HepG2 (cell line): ENCODE measurements around the gene CARMIL3. TPM values are rescaled to one million over a fixed set of nuclear protein-coding genes. Genes with fewer than 3 reads are reported as not detected.
A peak's percentile ranks its signal among the peaks of the same experiment; 100 is the strongest.

Experiments
- ATAC-seq: fragments of 200-7000 bp; cut with Tn5 transposase; 3 replicates; pipeline ENCODE4 v1.9.1; 2020; ENCODE audit warnings: mild to moderate bottlenecking, moderate library complexity
- BruUV-seq: library from RNA; stranded (reverse); fragments of 400-500 nt; replicated peaks from 2 replicates; lab custom pipeline; 2021; lab: Mats Ljungman, UMichigan
- CTCF ChIA-PET: fragments of 300-600 bp; formaldehyde crosslinking; extraction: SDS; loops from one replicate; lab custom pipeline; 2021; ENCODE audit warnings: low total read pairs, inconsistent platforms, low intra/inter-chr PET ratio; lab: Yijun Ruan, JAX
- POLR2A ChIA-PET: fragments of 350-600 bp; sonication (Branson Sonifier 250); formaldehyde crosslinking; loops from one replicate; lab custom pipeline; 2020; ENCODE audit warnings: antibody characterized with exemption, inconsistent platforms; lab: Yijun Ruan, JAX
- DNase-seq: peaks from one replicate; pipeline ENCODE4 v3.0.0-alpha.2; 2015; ENCODE audit warnings: low spot score
- FAIRE-seq: peaks from 3 replicates; lab custom pipeline; 2011; peaks lifted over from hg19 to GRCh38; lab: Jason Lieb, UNC
- H2AFZ ChIP-seq: one replicate; pipeline ENCODE4 v1.6.1; 2011; ENCODE audit warnings: low read length, inconsistent platforms
- H3K27ac ChIP-seq: fragments of 300-600 bp; 3 replicates; pipeline ENCODE4 v1.8.0; 2011; ENCODE audit warnings: mixed run types, mild to moderate bottlenecking, mixed read lengths, low read length, inconsistent platforms; ENCODE audit not compliant: insufficient read depth; ENCODE audit errors: extremely low read length
- H3K27me3 ChIP-seq, 2 experiments: fragments of 200-600 bp in 1 of 2; 2 replicates in 1 of 2; 3 replicates in 1 of 2; pipeline versions ENCODE4 v1.6.0 to v1.8.0; 2011; ENCODE audit warnings: low read length in 2 of 2, mild to moderate bottlenecking in 2 of 2, moderate library complexity in 2 of 2, inconsistent platforms in 1 of 2; ENCODE audit not compliant: insufficient read depth in 2 of 2, control insufficient read depth in 1 of 2
- H3K36me3 ChIP-seq, 2 experiments: fragments of 200-600 bp in 1 of 2; replicated peaks in 1 of 2; 2 replicates in 1 of 2; 3 replicates in 1 of 2; pipeline versions ENCODE4 v1.5.1 to v1.8.0; 2011; ENCODE audit warnings: low read length in 2 of 2, inconsistent platforms in 1 of 2; ENCODE audit not compliant: insufficient read depth in 2 of 2, control insufficient read depth in 1 of 2
- H3K4me1 ChIP-seq: 2 replicates; pipeline ENCODE4 v1.5.1; 2012; ENCODE audit warnings: low read length, inconsistent platforms; ENCODE audit not compliant: insufficient read depth
- H3K4me2 ChIP-seq: 2 replicates; pipeline ENCODE4 v1.6.0; 2011; ENCODE audit warnings: low read depth, low read length, inconsistent platforms
- H3K4me3 ChIP-seq, 3 experiments: fragments of 200-600 bp in 1 of 3; sonication (generic), shearing (Covaris generic) in 1 of 3; replicated peaks in 1 of 3; 2 replicates each; pipeline ENCODE4 v1.5.1; 2011 to 2016; ENCODE audit warnings: low read length in 3 of 3, inconsistent platforms in 2 of 3, low read depth in 2 of 3, mild to moderate bottlenecking in 2 of 3, control low read depth in 1 of 3, mixed read lengths in 1 of 3; ENCODE audit not compliant: insufficient read depth in 1 of 3
- H3K79me2 ChIP-seq: one replicate; pipeline ENCODE4 v1.6.1; 2011; ENCODE audit warnings: low read length, inconsistent platforms; ENCODE audit not compliant: insufficient read depth
- H3K9ac ChIP-seq: 2 replicates; pipeline ENCODE4 v1.6.0; 2011; ENCODE audit warnings: mild to moderate bottlenecking, low read depth, low read length, inconsistent platforms; ENCODE audit not compliant: insufficient read depth
- H3K9me3 ChIP-seq: 2 replicates; pipeline ENCODE4 v1.5.1; 2012; ENCODE audit warnings: mild to moderate bottlenecking, low read length
- H4K20me1 ChIP-seq: 2 replicates; pipeline ENCODE4 v1.6.0; 2011; ENCODE audit warnings: inconsistent platforms, mild to moderate bottlenecking, low read length, moderate library complexity; ENCODE audit not compliant: insufficient read depth
- HOXD1 ChIP-seq: sonication (generic); formaldehyde crosslinking; IDR thresholded peaks from 2 replicates; pipeline ENCODE4 v1.5.0; 2020; ENCODE audit warnings: missing genetic modification reagents
- KLF9 ChIP-seq: IDR thresholded peaks from 2 replicates; pipeline ENCODE4 v1.6.1; 2016; ENCODE audit warnings: low read depth
- PTBP1 ChIP-seq: fragments of 200-400 bp; formaldehyde crosslinking; IDR thresholded peaks from 2 replicates; pipeline ENCODE4 v1.6.1; 2018; ENCODE audit warnings: low read length, low read depth; ENCODE audit not compliant: poor library complexity, severe bottlenecking
- SNAPC2 ChIP-seq: sonication (generic); formaldehyde crosslinking; IDR thresholded peaks from 2 replicates; pipeline ENCODE4 v1.8.1; 2022; ENCODE audit warnings: mild to moderate bottlenecking, missing genetic modification reagents
- TCF7 ChIP-seq: sonication (generic); IDR thresholded peaks from 2 replicates; pipeline ENCODE4 v1.6.1; 2016; ENCODE audit warnings: antibody characterized with exemption, low read depth
- U2AF1 ChIP-seq: fragments of 200-400 bp; formaldehyde crosslinking; optimal IDR thresholded peaks from 2 replicates; pipeline ENCODE3; 2017; ENCODE audit warnings: mild to moderate bottlenecking, low read depth, low read length
- ZNF230 ChIP-seq: sonication (generic); formaldehyde crosslinking; IDR thresholded peaks from 2 replicates; pipeline ENCODE4 v1.4.0; 2020; ENCODE audit warnings: mild to moderate bottlenecking, missing genetic modification reagents
- WGBS: methylation state at CpG from one replicate; pipeline ENCODE4 v1.1.6; 2017; ENCODE audit warnings: low lambda C conversion rate; 5-methylcytosine and 5-hydroxymethylcytosine counted together
- in situ Hi-C: cut with HindIII; loops from 2 replicates; pipeline ENCODE4 v1.10.0; 2017; ENCODE audit warnings: low pct_unique_long_range_greater_than_20kb; ENCODE audit not compliant: extremely low pct_ligation_motif_present
- intact Hi-C: fragments of 100-400 bp; cut with micrococcal nuclease; formaldehyde crosslinking; loops from one replicate; pipeline ENCODE4 v1.10.0; 2022; ENCODE audit not compliant: unreplicated experiment
- polyA plus RNA-seq, 8 experiments: library from polyadenylated mRNA; depleted of rRNA in 3 of 8; stranded (reverse) in 7 of 8; unstranded in 1 of 8; fragments of >200 nt; fragmentation: Illumina TruSeq in 4 of 8; extraction: Trizol in 4 of 8; gene quantifications; 2 replicates each; pipeline versions ENCODE4 v1.2.1 to v1.2.3, GENCODE V29; 2011 to 2016; ENCODE audit warnings: low read depth in 4 of 8, missing spikeins in 1 of 8, mixed read lengths in 1 of 8; ENCODE audit not compliant: insufficient read depth in 1 of 8
- total RNA-seq, 5 experiments: library from RNA; depleted of rRNA; stranded (reverse); fragments of >200 nt; fragmentation: Illumina TruSeq; extraction: Trizol; gene quantifications; 2 replicates each; pipeline ENCODE4 v1.2.3, GENCODE V29; 2016; ENCODE audit warnings: low read depth in 1 of 5
- TF ChIP-seq, protein P1 (sequence below): sonication (generic); formaldehyde crosslinking; IDR thresholded peaks from 2 replicates; pipeline ENCODE4 v1.9.0; 2021; ENCODE audit warnings: missing genetic modification reagents, borderline replicate concordance
- TF ChIP-seq, protein P2 (sequence below): IDR thresholded peaks from 2 replicates; pipeline ENCODE4 v1.4.0; 2020; ENCODE audit warnings: mild to moderate bottlenecking, missing genetic modification reagents
- TF ChIP-seq, protein P3 (sequence below): sonication (generic); formaldehyde crosslinking; conservative IDR thresholded peaks from 2 replicates; pipeline ENCODE4 v1.8.1; 2023; ENCODE audit warnings: missing genetic modification reagents
- TF ChIP-seq, protein P4 (sequence below): sonication (generic); formaldehyde crosslinking; IDR thresholded peaks from 2 replicates; pipeline ENCODE4 v1.8.0; 2022; ENCODE audit warnings: low read depth, missing genetic modification reagents

The CARMIL3 gene
- total and polyA plus RNA-seq, 2 of the 13 experiments (the other 11 are each of a cell fraction or from before 2014, with no cell fraction given): 0.27 to 0.55 TPM

DNA sequence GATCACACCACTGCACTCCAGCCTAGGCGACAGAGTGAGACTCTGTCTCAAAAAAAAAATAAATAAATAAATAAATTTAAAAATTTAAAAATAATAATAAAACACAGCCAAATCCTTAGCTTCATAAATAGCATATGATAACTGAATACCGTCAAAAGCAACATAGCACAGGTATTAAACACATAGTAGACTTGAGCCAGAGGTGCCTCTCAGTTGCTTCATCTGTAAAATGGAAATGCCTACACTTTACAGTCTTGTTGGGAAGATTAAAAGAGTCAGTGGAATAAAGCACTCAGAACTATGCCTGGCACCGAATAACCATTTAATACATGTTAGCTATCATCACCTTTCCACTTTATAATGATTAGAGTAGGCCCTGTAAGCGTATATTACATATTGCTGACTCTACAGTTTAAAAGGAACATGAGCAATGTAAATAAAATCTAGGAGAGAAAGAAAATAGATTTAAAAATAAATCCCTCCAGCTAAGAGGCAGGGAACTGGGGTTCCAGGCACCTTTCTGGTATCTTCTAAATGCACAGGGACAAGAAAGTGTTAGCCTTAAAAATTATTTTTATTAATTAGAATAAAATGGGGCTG lies 55.0 kb downstream of the CARMIL3 start (continued):
- TF ChIP-seq, protein P1, sequence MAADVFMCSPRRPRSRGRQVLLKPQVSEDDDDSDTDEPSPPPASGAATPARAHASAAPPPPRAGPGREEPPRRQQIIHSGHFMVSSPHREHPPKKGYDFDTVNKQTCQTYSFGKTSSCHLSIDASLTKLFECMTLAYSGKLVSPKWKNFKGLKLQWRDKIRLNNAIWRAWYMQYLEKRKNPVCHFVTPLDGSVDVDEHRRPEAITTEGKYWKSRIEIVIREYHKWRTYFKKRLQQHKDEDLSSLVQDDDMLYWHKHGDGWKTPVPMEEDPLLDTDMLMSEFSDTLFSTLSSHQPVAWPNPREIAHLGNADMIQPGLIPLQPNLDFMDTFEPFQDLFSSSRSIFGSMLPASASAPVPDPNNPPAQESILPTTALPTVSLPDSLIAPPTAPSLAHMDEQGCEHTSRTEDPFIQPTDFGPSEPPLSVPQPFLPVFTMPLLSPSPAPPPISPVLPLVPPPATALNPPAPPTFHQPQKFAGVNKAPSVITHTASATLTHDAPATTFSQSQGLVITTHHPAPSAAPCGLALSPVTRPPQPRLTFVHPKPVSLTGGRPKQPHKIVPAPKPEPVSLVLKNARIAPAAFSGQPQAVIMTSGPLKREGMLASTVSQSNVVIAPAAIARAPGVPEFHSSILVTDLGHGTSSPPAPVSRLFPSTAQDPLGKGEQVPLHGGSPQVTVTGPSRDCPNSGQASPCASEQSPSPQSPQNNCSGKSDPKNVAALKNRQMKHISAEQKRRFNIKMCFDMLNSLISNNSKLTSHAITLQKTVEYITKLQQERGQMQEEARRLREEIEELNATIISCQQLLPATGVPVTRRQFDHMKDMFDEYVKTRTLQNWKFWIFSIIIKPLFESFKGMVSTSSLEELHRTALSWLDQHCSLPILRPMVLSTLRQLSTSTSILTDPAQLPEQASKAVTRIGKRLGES (CRISPR knock-in tag): no peak

DNA sequence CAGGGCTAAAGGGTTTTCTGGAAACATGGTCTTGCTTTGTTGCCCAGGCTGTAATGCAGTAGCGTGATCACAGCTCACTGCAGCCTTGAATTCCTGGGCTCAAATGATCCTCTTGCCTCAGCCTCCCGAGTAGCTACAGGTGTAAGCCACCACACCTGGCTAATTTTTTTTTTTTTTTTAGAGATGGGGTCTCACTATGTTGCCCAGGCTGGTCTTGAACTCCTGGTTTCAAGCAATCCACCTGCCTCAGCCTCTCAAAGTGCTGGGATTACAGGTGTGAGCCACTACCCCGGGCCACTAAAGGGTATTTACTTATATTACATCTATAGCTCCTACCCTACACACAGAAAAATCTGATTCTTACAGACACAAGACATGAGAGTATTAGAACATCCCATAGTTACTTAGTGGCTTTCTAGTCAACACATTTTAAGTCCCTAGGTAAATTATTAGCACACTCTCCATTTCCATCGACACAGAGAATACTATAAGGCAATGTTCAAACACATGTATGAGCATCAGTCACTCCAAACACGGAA lies 56.6 kb downstream of the CARMIL3 start:
- H3K36me3 ChIP-seq: peaks cover 7 to 8% of the 10 kb centered on the region in 2 experiments
- no peak overlapping the region; the same call in 1 of the 2 replicates for H3K9ac ChIP-seq
- WGBS: 35% methylated on average over 5 of the region's 5 CpGs
- H3K27ac ChIP-seq: no peak overlapping the region
- intact Hi-C loops: loop anchor here (1.0 kb wide), 4 partner anchors 13 to 53 kb away; partner anchors contain the start of gene IRF9
- POLR2A ChIA-PET: interaction anchor here (0.8 to 11.8 kb wide), 19 partner anchors 13 to 1131 kb away, joined by 3 to 594 read pairs (median 6); partner anchors contain the start of genes CARMIL3, CHMP4A, CIDEB and EMC9
- no peaks in the 10 kb centered on the region; the same call in 1 of the 2 replicates for H3K9me3 ChIP-seq
- H3K4me3 ChIP-seq: no peak overlapping the region
- H3K27me3 ChIP-seq: no peaks in the 10 kb centered on the region
- in situ Hi-C loops: loop anchor here (25.0 kb wide), 1 partner anchor 1521 kb away; the partner anchor contains the start of genes ABHD4 and DAD1
- no TSS peak for BruUV-seq
- no peak for ATAC-seq
- H2AFZ ChIP-seq: no peak overlapping the region
- DNase-seq: no peak
- peaks cover 60% of the 10 kb centered on the region for H3K4me1 ChIP-seq
- no peaks in the 10 kb centered on the region for H4K20me1 ChIP-seq
- no peak for FAIRE-seq
- peaks cover 2% of the 10 kb centered on the region for H3K79me2 ChIP-seq
- CTCF ChIA-PET: interaction anchor here (1.5 to 5.4 kb wide), 6 partner anchors 14 to 95 kb away, joined by 3 to 86 read pairs (median 20); partner anchors contain the start of genes IRF9 and PCK2
- H3K4me2 ChIP-seq: peak overlapping the region; percentile 34; the same call in 1 of the 2 replicates
- TF ChIP-seq SNAPC2 (CRISPR knock-in tag): peak; percentile 19; the same call in 1 of the 2 replicates
- TF ChIP-seq, protein P2, sequence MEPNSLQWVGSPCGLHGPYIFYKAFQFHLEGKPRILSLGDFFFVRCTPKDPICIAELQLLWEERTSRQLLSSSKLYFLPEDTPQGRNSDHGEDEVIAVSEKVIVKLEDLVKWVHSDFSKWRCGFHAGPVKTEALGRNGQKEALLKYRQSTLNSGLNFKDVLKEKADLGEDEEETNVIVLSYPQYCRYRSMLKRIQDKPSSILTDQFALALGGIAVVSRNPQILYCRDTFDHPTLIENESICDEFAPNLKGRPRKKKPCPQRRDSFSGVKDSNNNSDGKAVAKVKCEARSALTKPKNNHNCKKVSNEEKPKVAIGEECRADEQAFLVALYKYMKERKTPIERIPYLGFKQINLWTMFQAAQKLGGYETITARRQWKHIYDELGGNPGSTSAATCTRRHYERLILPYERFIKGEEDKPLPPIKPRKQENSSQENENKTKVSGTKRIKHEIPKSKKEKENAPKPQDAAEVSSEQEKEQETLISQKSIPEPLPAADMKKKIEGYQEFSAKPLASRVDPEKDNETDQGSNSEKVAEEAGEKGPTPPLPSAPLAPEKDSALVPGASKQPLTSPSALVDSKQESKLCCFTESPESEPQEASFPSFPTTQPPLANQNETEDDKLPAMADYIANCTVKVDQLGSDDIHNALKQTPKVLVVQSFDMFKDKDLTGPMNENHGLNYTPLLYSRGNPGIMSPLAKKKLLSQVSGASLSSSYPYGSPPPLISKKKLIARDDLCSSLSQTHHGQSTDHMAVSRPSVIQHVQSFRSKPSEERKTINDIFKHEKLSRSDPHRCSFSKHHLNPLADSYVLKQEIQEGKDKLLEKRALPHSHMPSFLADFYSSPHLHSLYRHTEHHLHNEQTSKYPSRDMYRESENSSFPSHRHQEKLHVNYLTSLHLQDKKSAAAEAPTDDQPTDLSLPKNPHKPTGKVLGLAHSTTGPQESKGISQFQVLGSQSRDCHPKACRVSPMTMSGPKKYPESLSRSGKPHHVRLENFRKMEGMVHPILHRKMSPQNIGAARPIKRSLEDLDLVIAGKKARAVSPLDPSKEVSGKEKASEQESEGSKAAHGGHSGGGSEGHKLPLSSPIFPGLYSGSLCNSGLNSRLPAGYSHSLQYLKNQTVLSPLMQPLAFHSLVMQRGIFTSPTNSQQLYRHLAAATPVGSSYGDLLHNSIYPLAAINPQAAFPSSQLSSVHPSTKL (CRISPR knock-in tag): no peak
- TF ChIP-seq U2AF1: no peak
- no peak for TF ChIP-seq ZNF230 (CRISPR knock-in tag)
- no peak for TF ChIP-seq PTBP1
- TF ChIP-seq, protein P3, sequence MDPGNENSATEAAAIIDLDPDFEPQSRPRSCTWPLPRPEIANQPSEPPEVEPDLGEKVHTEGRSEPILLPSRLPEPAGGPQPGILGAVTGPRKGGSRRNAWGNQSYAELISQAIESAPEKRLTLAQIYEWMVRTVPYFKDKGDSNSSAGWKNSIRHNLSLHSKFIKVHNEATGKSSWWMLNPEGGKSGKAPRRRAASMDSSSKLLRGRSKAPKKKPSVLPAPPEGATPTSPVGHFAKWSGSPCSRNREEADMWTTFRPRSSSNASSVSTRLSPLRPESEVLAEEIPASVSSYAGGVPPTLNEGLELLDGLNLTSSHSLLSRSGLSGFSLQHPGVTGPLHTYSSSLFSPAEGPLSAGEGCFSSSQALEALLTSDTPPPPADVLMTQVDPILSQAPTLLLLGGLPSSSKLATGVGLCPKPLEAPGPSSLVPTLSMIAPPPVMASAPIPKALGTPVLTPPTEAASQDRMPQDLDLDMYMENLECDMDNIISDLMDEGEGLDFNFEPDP: no peak
- no peak for TF ChIP-seq TCF7
- TF ChIP-seq, protein P4, sequence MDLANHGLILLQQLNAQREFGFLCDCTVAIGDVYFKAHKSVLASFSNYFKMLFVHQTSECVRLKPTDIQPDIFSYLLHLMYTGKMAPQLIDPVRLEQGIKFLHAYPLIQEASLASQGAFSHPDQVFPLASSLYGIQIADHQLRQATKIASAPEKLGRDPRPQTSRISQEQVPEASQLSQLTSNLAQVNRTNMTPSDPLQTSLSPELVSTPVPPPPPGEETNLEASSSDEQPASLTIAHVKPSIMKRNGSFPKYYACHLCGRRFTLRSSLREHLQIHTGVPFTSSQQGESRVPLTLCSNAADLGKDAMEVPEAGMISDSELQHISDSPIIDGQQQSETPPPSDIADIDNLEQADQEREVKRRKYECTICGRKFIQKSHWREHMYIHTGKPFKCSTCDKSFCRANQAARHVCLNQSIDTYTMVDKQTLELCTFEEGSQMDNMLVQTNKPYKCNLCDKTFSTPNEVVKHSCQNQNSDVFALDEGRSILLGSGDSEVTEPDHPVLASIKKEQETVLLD (CRISPR knock-in tag): no peak
- no peak for TF ChIP-seq KLF9 (CRISPR knock-in tag)
- no peak for TF ChIP-seq HOXD1 (CRISPR knock-in tag)
